Measurements from ENCODE around the gene OR5I1.

Gene OR5I1

DNA sequence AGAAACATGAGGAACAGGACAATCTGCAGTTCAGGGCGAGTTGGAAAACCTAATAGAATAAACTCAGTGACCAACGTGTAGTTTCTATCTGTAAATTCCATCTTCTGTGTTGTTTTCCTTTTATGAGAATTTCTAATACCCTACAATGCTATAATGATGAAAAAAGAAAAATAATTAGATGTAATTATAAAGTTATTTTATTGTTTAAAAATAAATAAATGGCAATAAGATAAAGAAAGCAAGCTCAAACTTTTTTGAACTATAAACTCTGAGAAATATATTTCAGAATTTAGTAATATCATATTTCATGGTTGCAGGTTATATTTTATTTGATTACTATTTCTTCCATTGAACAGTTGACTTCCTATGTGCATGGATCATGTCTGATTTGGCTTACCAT lies at the start of gene OR5I1:
TSS of gene OR5I1 (minus strand) at position 101 of the 400 bp plus-strand sequence. CDS start at position 101, 0 bp downstream.
- DNase-seq (ENCODE audit: insufficient read length, low spot score) (no peak), FAIRE-seq (no peak)
- TF ChIP-seq, protein P1, sequence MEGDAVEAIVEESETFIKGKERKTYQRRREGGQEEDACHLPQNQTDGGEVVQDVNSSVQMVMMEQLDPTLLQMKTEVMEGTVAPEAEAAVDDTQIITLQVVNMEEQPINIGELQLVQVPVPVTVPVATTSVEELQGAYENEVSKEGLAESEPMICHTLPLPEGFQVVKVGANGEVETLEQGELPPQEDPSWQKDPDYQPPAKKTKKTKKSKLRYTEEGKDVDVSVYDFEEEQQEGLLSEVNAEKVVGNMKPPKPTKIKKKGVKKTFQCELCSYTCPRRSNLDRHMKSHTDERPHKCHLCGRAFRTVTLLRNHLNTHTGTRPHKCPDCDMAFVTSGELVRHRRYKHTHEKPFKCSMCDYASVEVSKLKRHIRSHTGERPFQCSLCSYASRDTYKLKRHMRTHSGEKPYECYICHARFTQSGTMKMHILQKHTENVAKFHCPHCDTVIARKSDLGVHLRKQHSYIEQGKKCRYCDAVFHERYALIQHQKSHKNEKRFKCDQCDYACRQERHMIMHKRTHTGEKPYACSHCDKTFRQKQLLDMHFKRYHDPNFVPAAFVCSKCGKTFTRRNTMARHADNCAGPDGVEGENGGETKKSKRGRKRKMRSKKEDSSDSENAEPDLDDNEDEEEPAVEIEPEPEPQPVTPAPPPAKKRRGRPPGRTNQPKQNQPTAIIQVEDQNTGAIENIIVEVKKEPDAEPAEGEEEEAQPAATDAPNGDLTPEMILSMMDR (IDR thresholded peaks at IDR 0.05; ENCODE audit: insufficient read depth, missing control alignments), result no peak

- no peak for FAIRE-seq
- TF ChIP-seq, protein P1 (IDR thresholded peaks at IDR 0.05; ENCODE audit: insufficient read depth, missing control alignments), result no peak
Measured at GRCh38 chr11:55970935-55971334, 34.7 kb upstream of the OR5I1 start.

DNA sequence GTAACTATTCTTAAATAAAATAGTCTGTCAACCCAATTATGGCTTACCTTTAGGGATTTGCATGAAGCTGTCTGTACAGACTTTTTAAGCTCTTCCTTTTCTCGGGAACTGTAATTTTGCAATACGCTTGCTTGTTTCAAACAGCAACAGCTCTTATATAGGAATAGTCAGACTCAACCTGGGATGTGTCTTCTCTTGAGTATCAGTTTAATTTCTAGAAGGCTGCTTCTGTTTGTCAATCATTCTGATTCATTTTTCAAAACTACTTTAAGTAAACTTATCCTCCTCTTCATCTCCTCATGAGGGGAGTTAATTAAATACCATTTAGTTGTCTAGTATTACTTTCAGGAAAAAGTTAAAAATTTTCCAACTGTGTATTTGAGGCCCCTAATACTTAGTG lies 33.6 kb upstream of the OR5I1 start, which contains the start of gene OR10AG1:
TSS of gene OR10AG1 (minus strand) at position 101 of the 400 bp plus-strand sequence. CDS start at position 63, 38 bp downstream.
- DNase-seq (ENCODE audit: insufficient read length, low spot score) (no peak), FAIRE-seq (no peak)
- TF ChIP-seq, protein P1 (IDR thresholded peaks at IDR 0.05; ENCODE audit: insufficient read depth, missing control alignments), result no peak

More at GRCh38 chr11:55970935-55971334, 34.7 kb upstream of the OR5I1 start:
- no peak for DNase-seq (ENCODE audit: insufficient read length, low spot score)

- no peak for FAIRE-seq
- TF ChIP-seq, protein P1 (IDR thresholded peaks at IDR 0.05; ENCODE audit: insufficient read depth, missing control alignments), result no peak
- no peak for DNase-seq (ENCODE audit: insufficient read length, low spot score)
Measured at GRCh38 chr11:55967914-55968313, 31.7 kb upstream of the OR5I1 start.

DNA sequence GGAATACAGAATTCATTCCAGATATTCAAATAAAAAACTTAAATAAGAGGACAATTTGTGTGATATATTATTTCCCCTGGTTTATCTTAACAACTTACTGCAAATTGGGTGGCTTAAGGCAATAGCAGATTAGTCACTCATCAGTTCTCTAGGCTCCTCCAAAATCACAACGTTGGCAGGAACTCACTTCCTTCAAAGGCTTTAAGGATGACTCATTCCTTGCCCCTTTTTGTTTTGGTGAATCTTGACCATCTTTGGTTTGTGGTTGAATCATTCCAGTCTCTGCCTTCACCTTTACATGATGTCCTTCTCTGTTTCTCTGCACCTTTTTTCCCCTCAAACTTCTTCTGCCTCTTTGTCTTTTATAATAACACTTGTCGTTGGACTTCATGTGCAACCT lies 30.2 kb upstream of the OR5I1 start:
- FAIRE-seq, result no peak
- TF ChIP-seq, protein P1 (IDR thresholded peaks at IDR 0.05; ENCODE audit: insufficient read depth, missing control alignments), result no peak
- no peak for DNase-seq (ENCODE audit: insufficient read length, low spot score)

GRCh38 chr11:55956521-55956920 lies 20.3 kb upstream of the OR5I1 start:
- TF ChIP-seq, protein P1 (IDR thresholded peaks at IDR 0.05; ENCODE audit: insufficient read depth, missing control alignments), result no peak
- no peak for DNase-seq (ENCODE audit: insufficient read length, low spot score)
- no peak for FAIRE-seq

GRCh38 chr11:55949330-55949729 lies 13.1 kb upstream of the OR5I1 start:
- DNase-seq (ENCODE audit: insufficient read length, low spot score), result no peak
- FAIRE-seq, result no peak

More at GRCh38 chr11:55949330-55949729, 13.1 kb upstream of the OR5I1 start:
- TF ChIP-seq, protein P1 (IDR thresholded peaks at IDR 0.05; ENCODE audit: insufficient read depth, missing control alignments), result no peak
